Measurements from ENCODE around the gene SPINT1.

The SPINT1 gene

GRCh38 chr15:40853241-40853890 lies 9.5 kb downstream of the SPINT1 start:
- Histone ChIP-seq H3K9me3 (ENCODE audit: insufficient read depth, low read length) (no peaks in the 10 kb centered on the region), H3K79me2 (ENCODE audit: low read length) (no peaks in the 10 kb centered on the region), H3K27me3 (ENCODE audit: low read depth, low read length) (no peaks in the 10 kb centered on the region), H4K20me1 (ENCODE audit: insufficient read depth, low read length) (no peaks in the 10 kb centered on the region), H3K4me3 (ENCODE audit: low read length) (no peak overlapping the region), H3K4me1 (ENCODE audit: low read length) (peaks cover 13% of the 10 kb centered on the region), H2AFZ (ENCODE audit: low read depth, low read length) (no peak overlapping the region), H3K9ac (ENCODE audit: low read length) (no peak overlapping the region), H3K27ac (ENCODE audit: low read length) (no peak overlapping the region), H3K4me2 (ENCODE audit: low read length) (no peak overlapping the region), H3K36me3 (replicated peaks; ENCODE audit: low read depth, low read length) (no peaks in the 10 kb centered on the region)
- TF ChIP-seq EZH2phosphoT487 (IDR thresholded peaks at IDR 0.05; ENCODE audit: low read depth) (no peak), CTCF (IDR thresholded peaks at IDR 0.05; ENCODE audit: low read depth, low read length) (no peak)

- no peak for TF ChIP-seq EZH2phosphoT487 (IDR thresholded peaks at IDR 0.05; ENCODE audit: low read depth)
- TF ChIP-seq CTCF (IDR thresholded peaks at IDR 0.05; ENCODE audit: low read depth, low read length): no peak
- Histone ChIP-seq H3K4me1 (ENCODE audit: low read length) (peaks cover 16% of the 10 kb centered on the region), H2AFZ (ENCODE audit: low read depth, low read length) (no peak overlapping the region), H3K4me3 (ENCODE audit: low read length) (no peak overlapping the region), H3K36me3 (replicated peaks; ENCODE audit: low read depth, low read length) (no peaks in the 10 kb centered on the region), H3K9me3 (ENCODE audit: insufficient read depth, low read length) (no peaks in the 10 kb centered on the region), H3K4me2 (ENCODE audit: low read length) (no peak overlapping the region), H3K9ac (ENCODE audit: low read length) (no peak overlapping the region), H3K27ac (ENCODE audit: low read length) (no peak overlapping the region), H3K27me3 (ENCODE audit: low read depth, low read length) (no peaks in the 10 kb centered on the region), H4K20me1 (ENCODE audit: insufficient read depth, low read length) (no peaks in the 10 kb centered on the region), H3K79me2 (ENCODE audit: low read length) (no peaks in the 10 kb centered on the region)
These were observed 10.3 kb downstream of the SPINT1 start for GRCh38 chr15:40854161-40854560.

- Histone ChIP-seq H3K4me2 (ENCODE audit: low read length) (no peak overlapping the region), H3K9me3 (ENCODE audit: insufficient read depth, low read length) (no peaks in the 10 kb centered on the region), H2AFZ (ENCODE audit: low read depth, low read length) (no peak overlapping the region), H3K27ac (ENCODE audit: low read length) (no peak overlapping the region), H3K27me3 (ENCODE audit: low read depth, low read length) (no peaks in the 10 kb centered on the region), H3K9ac (ENCODE audit: low read length) (no peak overlapping the region), H4K20me1 (ENCODE audit: insufficient read depth, low read length) (no peaks in the 10 kb centered on the region), H3K4me1 (ENCODE audit: low read length) (peaks cover 21% of the 10 kb centered on the region), H3K79me2 (ENCODE audit: low read length) (no peaks in the 10 kb centered on the region), H3K36me3 (replicated peaks; ENCODE audit: low read depth, low read length) (no peaks in the 10 kb centered on the region), H3K4me3 (ENCODE audit: low read length) (no peak overlapping the region)
- TF ChIP-seq CTCF (IDR thresholded peaks at IDR 0.05; ENCODE audit: low read depth, low read length) (no peak), EZH2phosphoT487 (IDR thresholded peaks at IDR 0.05; ENCODE audit: low read depth) (no peak)
These were observed 11.9 kb downstream of the SPINT1 start for GRCh38 chr15:40855706-40856234.

GRCh38 chr15:40856746-40857145 lies 12.9 kb downstream of the SPINT1 start:
- Histone ChIP-seq H3K4me1 (ENCODE audit: low read length) (peaks cover 21% of the 10 kb centered on the region), H3K9ac (ENCODE audit: low read length) (peak overlapping the region; percentile 32; the same call in 1 of the 2 replicates), H3K4me3 (ENCODE audit: low read length) (no peak overlapping the region), H3K4me2 (ENCODE audit: low read length) (no peak overlapping the region), H2AFZ (ENCODE audit: low read depth, low read length) (peak overlapping the region; percentile 99), H3K27ac (ENCODE audit: low read length) (no peak overlapping the region), H3K9me3 (ENCODE audit: insufficient read depth, low read length) (no peaks in the 10 kb centered on the region), H4K20me1 (ENCODE audit: insufficient read depth, low read length) (no peaks in the 10 kb centered on the region), H3K27me3 (ENCODE audit: low read depth, low read length) (no peaks in the 10 kb centered on the region), H3K79me2 (ENCODE audit: low read length) (no peaks in the 10 kb centered on the region), H3K36me3 (replicated peaks; ENCODE audit: low read depth, low read length) (no peaks in the 10 kb centered on the region)
- TF ChIP-seq EZH2phosphoT487 (IDR thresholded peaks at IDR 0.05; ENCODE audit: low read depth) (no peak), CTCF (IDR thresholded peaks at IDR 0.05; ENCODE audit: low read depth, low read length) (no peak)
